ENCODE measurements around the gene ACSM3.

The ACSM3 gene

DNA sequence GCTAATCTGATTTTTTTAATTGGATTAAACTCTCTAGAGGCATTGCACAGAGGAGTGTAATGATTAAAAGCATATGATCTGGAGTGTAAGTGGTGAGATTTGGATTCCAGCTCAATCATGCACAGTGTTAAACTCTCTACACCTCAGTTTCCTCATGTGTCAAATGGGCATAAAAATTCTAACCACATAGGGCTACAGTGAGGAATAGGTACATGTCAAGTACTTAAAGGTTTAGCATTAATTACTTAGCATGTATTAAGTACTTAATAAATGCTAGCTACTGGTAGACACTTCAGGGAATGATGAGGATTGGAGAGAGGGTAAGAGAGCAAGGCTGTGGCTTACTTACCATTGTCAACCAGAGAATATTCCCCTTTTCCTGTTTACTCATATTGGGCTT lies 25.3 kb downstream of the ACSM3 start:
- TF ChIP-seq, protein P1, sequence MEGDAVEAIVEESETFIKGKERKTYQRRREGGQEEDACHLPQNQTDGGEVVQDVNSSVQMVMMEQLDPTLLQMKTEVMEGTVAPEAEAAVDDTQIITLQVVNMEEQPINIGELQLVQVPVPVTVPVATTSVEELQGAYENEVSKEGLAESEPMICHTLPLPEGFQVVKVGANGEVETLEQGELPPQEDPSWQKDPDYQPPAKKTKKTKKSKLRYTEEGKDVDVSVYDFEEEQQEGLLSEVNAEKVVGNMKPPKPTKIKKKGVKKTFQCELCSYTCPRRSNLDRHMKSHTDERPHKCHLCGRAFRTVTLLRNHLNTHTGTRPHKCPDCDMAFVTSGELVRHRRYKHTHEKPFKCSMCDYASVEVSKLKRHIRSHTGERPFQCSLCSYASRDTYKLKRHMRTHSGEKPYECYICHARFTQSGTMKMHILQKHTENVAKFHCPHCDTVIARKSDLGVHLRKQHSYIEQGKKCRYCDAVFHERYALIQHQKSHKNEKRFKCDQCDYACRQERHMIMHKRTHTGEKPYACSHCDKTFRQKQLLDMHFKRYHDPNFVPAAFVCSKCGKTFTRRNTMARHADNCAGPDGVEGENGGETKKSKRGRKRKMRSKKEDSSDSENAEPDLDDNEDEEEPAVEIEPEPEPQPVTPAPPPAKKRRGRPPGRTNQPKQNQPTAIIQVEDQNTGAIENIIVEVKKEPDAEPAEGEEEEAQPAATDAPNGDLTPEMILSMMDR (IDR thresholded peaks at IDR 0.05; ENCODE audit: poor library complexity, severe bottlenecking) = no peak

GRCh38 chr16:20791923-20792612 lies 28.3 kb downstream of the ACSM3 start:
- TF ChIP-seq, protein P1 (IDR thresholded peaks at IDR 0.05; ENCODE audit: poor library complexity, severe bottlenecking) = no peak
- Histone ChIP-seq H3K27me3 (ENCODE audit: insufficient read depth, poor library complexity, severe bottlenecking) (no peaks in the 10 kb centered on the region), H3K27ac (ENCODE audit: poor library complexity, severe bottlenecking) (no peak overlapping the region), H3K4me1 (ENCODE audit: insufficient read depth, poor library complexity, severe bottlenecking) (no peaks in the 10 kb centered on the region), H3K36me3 (ENCODE audit: low read depth) (peaks cover 11% of the 10 kb centered on the region), H3K4me3 (ENCODE audit: severe bottlenecking) (no peak overlapping the region), H3K9me3 (ENCODE audit: severe bottlenecking) (no peaks in the 10 kb centered on the region)
- ATAC-seq (ENCODE audit: low read depth) = no peak
- no peak for DNase-seq (ENCODE audit: low spot score)

More for the DNA sequence above, 25.3 kb downstream of the ACSM3 start:
- DNase-seq (ENCODE audit: low spot score) (no peak), ATAC-seq (ENCODE audit: low read depth) (no peak)
- H3K4me1 ChIP-seq (ENCODE audit: insufficient read depth, poor library complexity, severe bottlenecking) = no peaks in the 10 kb centered on the region
- no peak overlapping the region for H3K27ac ChIP-seq (ENCODE audit: poor library complexity, severe bottlenecking)
- H3K27me3 ChIP-seq (ENCODE audit: insufficient read depth, poor library complexity, severe bottlenecking) = no peaks in the 10 kb centered on the region
- no peaks in the 10 kb centered on the region for H3K9me3 ChIP-seq (ENCODE audit: severe bottlenecking)
- no peak overlapping the region for H3K4me3 ChIP-seq (ENCODE audit: severe bottlenecking)
- H3K36me3 ChIP-seq (ENCODE audit: low read depth) = no peaks in the 10 kb centered on the region

- no peak overlapping the region for H3K27ac ChIP-seq (ENCODE audit: poor library complexity, severe bottlenecking)
- no peak overlapping the region for H3K4me3 ChIP-seq (ENCODE audit: severe bottlenecking)
- TF ChIP-seq, protein P1 (IDR thresholded peaks at IDR 0.05; ENCODE audit: poor library complexity, severe bottlenecking) = no peak
- H3K36me3 ChIP-seq (ENCODE audit: low read depth) = peaks cover 70% of the 10 kb centered on the region
- ATAC-seq (ENCODE audit: low read depth) = no peak
- no peaks in the 10 kb centered on the region for H3K9me3 ChIP-seq (ENCODE audit: severe bottlenecking)
- no peaks in the 10 kb centered on the region for H3K27me3 ChIP-seq (ENCODE audit: insufficient read depth, poor library complexity, severe bottlenecking)
- no peak for DNase-seq (ENCODE audit: low spot score)
- no peaks in the 10 kb centered on the region for H3K4me1 ChIP-seq (ENCODE audit: insufficient read depth, poor library complexity, severe bottlenecking)
Observed at GRCh38 chr16:20798364-20798763, 34.5 kb downstream of the ACSM3 start.

- Histone ChIP-seq H3K27ac (ENCODE audit: poor library complexity, severe bottlenecking) (no peak overlapping the region), H3K36me3 (ENCODE audit: low read depth) (peaks cover 70% of the 10 kb centered on the region), H3K27me3 (ENCODE audit: insufficient read depth, poor library complexity, severe bottlenecking) (no peaks in the 10 kb centered on the region), H3K4me3 (ENCODE audit: severe bottlenecking) (no peak overlapping the region), H3K9me3 (ENCODE audit: severe bottlenecking) (no peaks in the 10 kb centered on the region), H3K4me1 (ENCODE audit: insufficient read depth, poor library complexity, severe bottlenecking) (no peaks in the 10 kb centered on the region)
- DNase-seq (ENCODE audit: low spot score) (no peak), ATAC-seq (ENCODE audit: low read depth) (no peak)
- TF ChIP-seq, protein P1 (IDR thresholded peaks at IDR 0.05; ENCODE audit: poor library complexity, severe bottlenecking) = peak; percentile 42
Observed at GRCh38 chr16:20799599-20799998, 35.8 kb downstream of the ACSM3 start.

- Histone ChIP-seq H3K27ac (ENCODE audit: poor library complexity, severe bottlenecking) (no peak overlapping the region), H3K9me3 (ENCODE audit: severe bottlenecking) (no peaks in the 10 kb centered on the region), H3K4me3 (ENCODE audit: severe bottlenecking) (no peak overlapping the region), H3K36me3 (ENCODE audit: low read depth) (peaks cover 68% of the 10 kb centered on the region), H3K27me3 (ENCODE audit: insufficient read depth, poor library complexity, severe bottlenecking) (no peaks in the 10 kb centered on the region), H3K4me1 (ENCODE audit: insufficient read depth, poor library complexity, severe bottlenecking) (no peaks in the 10 kb centered on the region)
- ATAC-seq (ENCODE audit: low read depth) (no peak), DNase-seq (ENCODE audit: low spot score) (no peak)
- TF ChIP-seq, protein P1 (IDR thresholded peaks at IDR 0.05; ENCODE audit: poor library complexity, severe bottlenecking) = no peak
Observed at GRCh38 chr16:20801278-20801677, 37.5 kb downstream of the ACSM3 start.
